Fibroblast of lung (primary cell): ENCODE results near the gene RAB8B. TPM values are rescaled to one million over a fixed set of nuclear protein-coding genes. Genes with fewer than 3 reads are reported as not detected.
A peak's percentile ranks its signal among the peaks of the same experiment; 100 is the strongest.

Experiments used
- DNase-seq, 2 donors: peaks; one replicate each; pipeline versions ENCODE4 v3.0.0 to v3.0.0-alpha.2; 2010; ENCODE audit warnings: low read depth in 2 of 2
- H2AFZ ChIP-seq: 2 replicates; pipeline ENCODE4 v1.5.1; 2012; ENCODE audit warnings: low read length, control low read depth, inconsistent platforms
- H3K27ac ChIP-seq: 2 replicates; pipeline ENCODE4 v1.5.1; 2011; ENCODE audit warnings: low read length, control low read depth; ENCODE audit not compliant: insufficient read depth
- H3K27me3 ChIP-seq: 2 replicates; pipeline ENCODE4 v1.5.1; 2011; ENCODE audit warnings: mild to moderate bottlenecking, low read length; ENCODE audit not compliant: control insufficient read depth, insufficient read depth
- H3K36me3 ChIP-seq: 2 replicates; pipeline ENCODE4 v1.5.1; 2011; ENCODE audit warnings: low read length; ENCODE audit not compliant: control insufficient read depth, insufficient read depth
- H3K4me1 ChIP-seq: 2 replicates; pipeline ENCODE4 v1.5.1; 2011; ENCODE audit warnings: low read length; ENCODE audit not compliant: control insufficient read depth, insufficient read depth; ENCODE audit errors: extremely low read depth
- H3K4me2 ChIP-seq: 2 replicates; pipeline ENCODE4 v1.5.1; 2011; ENCODE audit warnings: low read length, control low read depth; ENCODE audit not compliant: insufficient read depth; ENCODE audit errors: extremely low read depth
- H3K4me3 ChIP-seq, 4 experiments: fragments of 200-600 bp in 1 of 4; sonication (generic) in 1 of 4; replicated peaks in 1 of 4; 2 replicates each; pipeline ENCODE4 v1.5.1; 2011 to 2016; ENCODE audit warnings: low read length in 4 of 4, low read depth in 3 of 4, mild to moderate bottlenecking in 3 of 4, control low read depth in 2 of 4, inconsistent platforms in 1 of 4, mixed read lengths in 1 of 4; ENCODE audit not compliant: insufficient read depth in 1 of 4; ENCODE audit errors: control extremely low read depth in 1 of 4
- H3K79me2 ChIP-seq: 2 replicates; pipeline ENCODE4 v1.5.1; 2012; ENCODE audit warnings: mild to moderate bottlenecking, low read length, inconsistent platforms; ENCODE audit not compliant: control insufficient read depth, insufficient read depth
- H3K9ac ChIP-seq: 2 replicates; pipeline ENCODE4 v1.5.1; 2011; ENCODE audit warnings: mild to moderate bottlenecking, low read length, control low read depth; ENCODE audit not compliant: insufficient read depth
- H3K9me3 ChIP-seq: 2 replicates; pipeline ENCODE4 v1.5.1; 2012; ENCODE audit warnings: low read depth, low read length; ENCODE audit not compliant: control insufficient read depth, insufficient read depth
- H4K20me1 ChIP-seq: 2 replicates; pipeline ENCODE4 v1.5.1; 2011; ENCODE audit warnings: low read length; ENCODE audit not compliant: control insufficient read depth, insufficient read depth; ENCODE audit errors: extremely low read depth
- CTCF ChIP-seq, 2 donors: IDR thresholded peaks in 1 of 2; conservative IDR thresholded peaks in 1 of 2; 1 replicate in 1 of 2; 2 replicates in 1 of 2; pipeline ENCODE4 v1.5.1; 2011 to 2012; ENCODE audit warnings: low read length in 2 of 2, control low read depth in 1 of 2, inconsistent platforms in 1 of 2, low read depth in 1 of 2, mild to moderate bottlenecking in 1 of 2
- EZH2 ChIP-seq: IDR thresholded peaks from 2 replicates; pipeline ENCODE4 v1.5.1; 2012; ENCODE audit warnings: low read length, control low read depth, mild to moderate bottlenecking; ENCODE audit errors: missing control alignments
- polyA plus RNA-seq, 2 donors: library from polyadenylated mRNA; depleted of rRNA in 1 of 2; stranded (reverse) in 1 of 2; unstranded in 1 of 2; fragments of >200 nt; gene quantifications; 2 replicates each; pipeline ENCODE4 v1.2.1, GENCODE V29; 2011 to 2012; ENCODE audit warnings: missing spikeins in 1 of 2
- total RNA-seq: library from RNA; depleted of rRNA; stranded (reverse); fragments of >200 nt; gene quantifications from 2 replicates; pipeline ENCODE4 v1.2.1, GENCODE V29; 2014

The RAB8B gene
- total and polyA plus RNA-seq, 2 donors (not counting 1 experiment from before 2014, with no cell fraction given), result 107 to 111 TPM

- no peak overlapping the region for H3K9ac ChIP-seq
Measured at GRCh38 chr15:63238171-63238570, 48.8 kb downstream of the RAB8B start.

DNA sequence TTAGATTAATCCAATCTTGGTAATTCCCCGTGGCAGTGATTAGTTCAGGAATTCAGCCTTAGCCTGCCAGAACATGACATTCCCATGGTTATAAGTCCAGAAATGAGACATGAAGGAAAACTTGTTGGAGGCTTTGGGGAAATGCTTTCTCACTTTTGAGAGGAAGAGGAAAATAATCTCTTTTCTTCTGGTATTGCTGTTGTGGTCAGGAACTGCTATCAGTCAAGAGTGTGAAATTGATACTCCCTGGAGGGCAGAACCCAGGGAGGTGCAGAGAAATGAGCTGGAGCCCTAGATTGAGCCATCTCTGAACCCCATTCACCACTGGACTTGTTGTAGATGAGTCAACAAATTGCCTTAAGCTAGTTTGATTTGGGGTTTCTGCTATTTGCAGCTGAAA lies 49.4 kb downstream of the RAB8B start:
- TF ChIP-seq EZH2 (no peak), CTCF (conservative IDR thresholded peaks at IDR 0.05 in 1 of 2, IDR thresholded peaks at IDR 0.05 in 1 of 2; ENCODE audit: low read depth in 1 of 2, low read length in 2 of 2) (no peak)
- Histone ChIP-seq H3K9me3 (no peaks in the 10 kb centered on the region), H3K4me2 (no peak overlapping the region), H3K27ac (peak overlapping the region; percentile 30), H4K20me1 (no peaks in the 10 kb centered on the region), H3K27me3 (no peaks in the 10 kb centered on the region), H2AFZ (no peak overlapping the region), H3K4me1 (peaks cover 26% of the 10 kb centered on the region), H3K36me3 (no peaks in the 10 kb centered on the region), H3K9ac (no peak overlapping the region), H3K4me3 (no peak overlapping the region), H3K79me2 (peaks cover 26% of the 10 kb centered on the region)
- peak; percentile 69 to 87 for DNase-seq

More at GRCh38 chr15:63238171-63238570, 48.8 kb downstream of the RAB8B start:
- DNase-seq, result no peak
- H3K79me2 ChIP-seq, result peaks cover 26% of the 10 kb centered on the region
- H3K36me3 ChIP-seq, result no peaks in the 10 kb centered on the region
- TF ChIP-seq EZH2 (no peak), CTCF (conservative IDR thresholded peaks at IDR 0.05 in 1 of 2, IDR thresholded peaks at IDR 0.05 in 1 of 2; ENCODE audit: low read depth in 1 of 2, low read length in 2 of 2) (no peak)
- no peaks in the 10 kb centered on the region for H4K20me1 ChIP-seq
- peaks cover 26% of the 10 kb centered on the region for H3K4me1 ChIP-seq
- no peak overlapping the region for H3K4me3 ChIP-seq
- no peak overlapping the region for H3K27ac ChIP-seq
- H2AFZ ChIP-seq, result no peak overlapping the region
- no peak overlapping the region for H3K4me2 ChIP-seq
- no peaks in the 10 kb centered on the region for H3K27me3 ChIP-seq
- H3K9me3 ChIP-seq, result no peaks in the 10 kb centered on the region

DNA sequence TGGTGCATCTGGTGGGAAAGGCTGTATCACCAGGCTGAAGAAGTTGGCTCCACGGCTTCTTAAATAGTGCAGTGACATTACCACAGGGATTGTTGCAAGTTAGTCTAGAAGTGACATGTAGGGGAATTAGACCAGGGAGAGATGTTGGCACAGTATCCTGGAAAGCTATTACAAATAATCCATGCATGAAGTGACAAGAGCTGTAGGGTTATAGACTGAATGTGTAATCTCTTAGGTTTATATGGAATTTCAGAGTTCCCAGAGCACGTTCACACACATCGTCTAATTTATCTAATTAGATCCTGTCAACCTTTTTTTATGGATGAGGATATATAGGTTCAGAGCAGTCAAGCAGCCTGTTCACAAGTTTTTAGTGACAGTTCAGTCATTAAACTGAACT lies 50.7 kb downstream of the RAB8B start:
- no peak overlapping the region for H2AFZ ChIP-seq
- H3K4me2 ChIP-seq, result no peak overlapping the region
- no peak overlapping the region for H3K4me3 ChIP-seq
- H4K20me1 ChIP-seq, result no peaks in the 10 kb centered on the region
- H3K9me3 ChIP-seq, result no peaks in the 10 kb centered on the region
- TF ChIP-seq EZH2 (no peak), CTCF (conservative IDR thresholded peaks at IDR 0.05 in 1 of 2, IDR thresholded peaks at IDR 0.05 in 1 of 2; ENCODE audit: low read depth in 1 of 2, low read length in 2 of 2) (no peak)
- H3K27ac ChIP-seq, result no peak overlapping the region
- peaks cover 25% of the 10 kb centered on the region for H3K4me1 ChIP-seq
- no peak for DNase-seq
- H3K79me2 ChIP-seq, result peaks cover 22% of the 10 kb centered on the region
- no peaks in the 10 kb centered on the region for H3K27me3 ChIP-seq
- no peaks in the 10 kb centered on the region for H3K36me3 ChIP-seq
- H3K9ac ChIP-seq, result no peak overlapping the region
